DOHH2 (cell line): ENCODE measurements around the gene EXTL1.

Source experiments
- H3F3A ChIP-seq: fragments of 200-600 bp; sonication (generic), shearing (Covaris generic); 2 replicates; pipeline ENCODE4 v1.6.0; 2016; ENCODE audit warnings: antibody characterized with exemption, mild to moderate bottlenecking; ENCODE audit not compliant: control insufficient read depth, insufficient read depth
- H3K27ac ChIP-seq: fragments of 200-600 bp; sonication (generic); 2 replicates; pipeline ENCODE4 v1.5.1; 2014; ENCODE audit warnings: low read depth, mild to moderate bottlenecking, low read length, moderate library complexity
- H3K27me3 ChIP-seq: fragments of 200-600 bp; sonication (generic); 2 replicates; pipeline ENCODE4 v1.6.1; 2014; ENCODE audit warnings: mild to moderate bottlenecking, low read length, mixed read lengths; ENCODE audit not compliant: control insufficient read depth
- H3K36me3 ChIP-seq: fragments of 200-600 bp; sonication (generic); 2 replicates; pipeline ENCODE4 v1.6.1; 2014; ENCODE audit warnings: mild to moderate bottlenecking, low read length, moderate library complexity, mixed read lengths; ENCODE audit not compliant: control insufficient read depth
- H3K4me1 ChIP-seq: fragments of 200-600 bp; sonication (generic); 2 replicates; pipeline ENCODE4 v1.6.1; 2014; ENCODE audit warnings: mild to moderate bottlenecking, low read length, mixed read lengths; ENCODE audit not compliant: control insufficient read depth
- H3K4me2 ChIP-seq: fragments of 200-600 bp; sonication (generic); 2 replicates; pipeline ENCODE4 v1.6.0; 2014; ENCODE audit warnings: mild to moderate bottlenecking, low read length, moderate library complexity
- H3K4me3 ChIP-seq: fragments of 200-600 bp; sonication (generic); 2 replicates; pipeline ENCODE4 v1.5.1; 2014; ENCODE audit warnings: mild to moderate bottlenecking, low read length, mixed read lengths
- H3K79me2 ChIP-seq: fragments of 200-600 bp; sonication (generic); 2 replicates; pipeline ENCODE4 v1.6.1; 2014; ENCODE audit warnings: mild to moderate bottlenecking, low read length, mixed read lengths; ENCODE audit not compliant: control insufficient read depth
- H3K9me2 ChIP-seq: fragments of 200-600 bp; sonication (generic); replicated peaks from 2 replicates; pipeline ENCODE4 v1.6.1; 2014; ENCODE audit warnings: mild to moderate bottlenecking, low read length, mixed read lengths; ENCODE audit not compliant: control insufficient read depth
- H3K9me3 ChIP-seq: fragments of 200-600 bp; sonication (generic); 2 replicates; pipeline ENCODE4 v1.6.1; 2014; ENCODE audit warnings: antibody characterized with exemption, low read length, mixed read lengths; ENCODE audit not compliant: control insufficient read depth, insufficient read depth
- H4K20me1 ChIP-seq: fragments of 200-600 bp; sonication (generic); 2 replicates; pipeline ENCODE4 v1.6.0; 2014; ENCODE audit warnings: low read depth, mild to moderate bottlenecking, antibody characterized with exemption, low read length, moderate library complexity; ENCODE audit not compliant: control insufficient read depth, insufficient read depth
- CTCF ChIP-seq: fragments of 200-600 bp; sonication (generic); IDR thresholded peaks from one replicate; pipeline ENCODE4 v1.5.1; 2014; ENCODE audit warnings: antibody characterized with exemption, mild to moderate bottlenecking, low read depth, low read length; ENCODE audit not compliant: poor library complexity, severe bottlenecking
- EZH2phosphoT487 ChIP-seq: fragments of 200-600 bp; sonication (generic); IDR thresholded peaks from 2 replicates; pipeline ENCODE4 v1.6.1; 2017; ENCODE audit warnings: borderline replicate concordance, mild to moderate bottlenecking, antibody characterized with exemption, low read length, moderate library complexity, mixed read lengths

EXTL1 gene

DNA sequence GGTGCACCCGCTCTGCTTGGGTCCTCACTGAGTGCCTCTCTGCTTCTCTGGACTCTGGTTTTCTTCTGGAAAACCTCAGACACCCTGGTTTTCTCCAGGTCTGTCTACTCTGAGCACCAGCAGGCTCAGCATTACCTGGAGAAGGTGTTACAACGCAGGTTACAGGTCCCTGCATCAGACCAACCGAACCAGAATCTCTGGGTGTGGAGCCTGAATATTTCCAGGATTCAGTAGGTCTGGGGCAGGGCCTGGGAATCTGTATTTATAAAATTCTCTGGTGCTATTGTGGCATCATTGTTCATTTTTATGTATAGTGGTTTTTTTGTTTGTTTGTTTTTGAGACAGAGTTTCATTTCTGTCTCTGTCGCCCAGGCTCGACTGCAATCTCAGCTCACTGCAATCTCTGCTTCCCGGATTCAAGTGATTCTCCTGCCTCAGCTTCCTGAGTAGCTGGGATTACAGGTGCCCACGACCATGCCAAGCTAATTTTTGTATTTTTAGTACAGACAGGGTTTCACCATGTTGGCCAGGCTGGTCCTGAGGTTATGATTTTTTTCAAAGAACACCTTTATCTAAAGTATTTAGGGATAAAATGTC, 25.8 kb downstream of the EXTL1 start:
- Histone ChIP-seq H3K4me2 (no peak overlapping the region), H4K20me1 (no peaks in the 10 kb centered on the region), H3K36me3 (no peaks in the 10 kb centered on the region), H3K9me3 (no peaks in the 10 kb centered on the region), H3K4me1 (no peaks in the 10 kb centered on the region), H3K27me3 (peaks cover 55% of the 10 kb centered on the region), H3K79me2 (no peaks in the 10 kb centered on the region), H3K9me2 (no peaks in the 10 kb centered on the region), H3K27ac (no peak overlapping the region), H3K4me3 (no peak overlapping the region), H3F3A (no peaks in the 10 kb centered on the region)
- no peak for TF ChIP-seq CTCF
- TF ChIP-seq EZH2phosphoT487, result no peak

GRCh38 chr1:26049531-26050247, 28.1 kb downstream of the EXTL1 start:
- no peak for TF ChIP-seq EZH2phosphoT487
- no peak for TF ChIP-seq CTCF
- Histone ChIP-seq H3K4me2 (no peak overlapping the region), H3K79me2 (no peaks in the 10 kb centered on the region), H3K36me3 (no peaks in the 10 kb centered on the region), H3K27ac (no peak overlapping the region), H3F3A (no peaks in the 10 kb centered on the region), H4K20me1 (no peaks in the 10 kb centered on the region), H3K27me3 (peaks cover 62% of the 10 kb centered on the region), H3K4me1 (no peaks in the 10 kb centered on the region), H3K4me3 (no peak overlapping the region), H3K9me3 (no peaks in the 10 kb centered on the region), H3K9me2 (no peaks in the 10 kb centered on the region)

GRCh38 chr1:26050248-26050640, 28.7 kb downstream of the EXTL1 start:
- Histone ChIP-seq H3F3A (no peaks in the 10 kb centered on the region), H3K4me3 (no peak overlapping the region), H4K20me1 (no peaks in the 10 kb centered on the region), H3K4me1 (no peaks in the 10 kb centered on the region), H3K27ac (no peak overlapping the region), H3K4me2 (no peak overlapping the region), H3K36me3 (no peaks in the 10 kb centered on the region), H3K79me2 (no peaks in the 10 kb centered on the region), H3K9me3 (no peaks in the 10 kb centered on the region), H3K27me3 (peaks cover 56% of the 10 kb centered on the region), H3K9me2 (no peaks in the 10 kb centered on the region)
- no peak for TF ChIP-seq EZH2phosphoT487
- no peak for TF ChIP-seq CTCF
